Caco-2 (cell line): ENCODE data around the gene EXOSC2. TPM values are rescaled to one million over a fixed set of nuclear protein-coding genes. Genes with fewer than 3 reads are reported as not detected.

Source experiments
- BruUV-seq: library from RNA; stranded (reverse); fragments of 400-500 nt; replicated peaks from 2 replicates; lab custom pipeline; 2021; lab: Mats Ljungman, UMichigan
- CTCF ChIA-PET: fragments of 300-600 bp; sonication (Branson Sonifier 250); formaldehyde crosslinking; loops from one replicate; lab custom pipeline; 2022; ENCODE audit warnings: antibody characterized with exemption; lab: Charles Lee
- POLR2A ChIA-PET: fragments of 300-600 bp; sonication (Branson Sonifier 250); formaldehyde crosslinking; loops from one replicate; lab custom pipeline; 2022; ENCODE audit warnings: antibody characterized with exemption; lab: Charles Lee
- DNase-seq, 2 experiments: peaks; one replicate each; pipeline versions ENCODE4 v3.0.0 to v3.0.0-alpha.2; 2020 to 2022
- H3K27me3 ChIP-seq: replicated peaks from 2 replicates; pipeline ENCODE4 v1.6.0; 2011; ENCODE audit warnings: low read length; ENCODE audit not compliant: control insufficient read depth, insufficient read depth
- H3K36me3 ChIP-seq: 2 replicates; pipeline ENCODE4 v1.5.1; 2011; ENCODE audit warnings: low read length; ENCODE audit not compliant: control insufficient read depth, insufficient read depth
- H3K4me1 ChIP-seq: fragments of 250-450 bp; sonication (Bioruptor Pico); 2 replicates; pipeline ENCODE4 v1.5.1; 2020; ENCODE audit warnings: mild to moderate bottlenecking
- H3K4me3 ChIP-seq: 2 replicates; pipeline ENCODE4 v1.5.1; 2011; ENCODE audit warnings: low read depth, mild to moderate bottlenecking, control low read depth, low read length
- H3K9me3 ChIP-seq: fragments of 250-450 bp; sonication (Bioruptor Pico); 2 replicates; pipeline ENCODE4 v1.5.1; 2020; ENCODE audit warnings: mild to moderate bottlenecking, moderate library complexity
- H3K27ac Mint-ChIP-seq: one replicate; pipeline ENCODE4 v1.8.0; 2022; ENCODE audit warnings: mixed read lengths; ENCODE audit not compliant: unreplicated experiment
- H3K27me3 Mint-ChIP-seq: one replicate; pipeline ENCODE4 v1.8.0; 2022; ENCODE audit warnings: mixed read lengths; ENCODE audit not compliant: insufficient read depth, unreplicated experiment
- H3K36me3 Mint-ChIP-seq: one replicate; pipeline ENCODE4 v1.8.0; 2022; ENCODE audit warnings: mild to moderate bottlenecking, mixed read lengths; ENCODE audit not compliant: insufficient read depth, unreplicated experiment
- H3K4me1 Mint-ChIP-seq: one replicate; pipeline ENCODE4 v1.8.0; 2022; ENCODE audit warnings: low read depth, mixed read lengths; ENCODE audit not compliant: unreplicated experiment
- H3K4me3 Mint-ChIP-seq: one replicate; pipeline ENCODE4 v1.8.0; 2022; ENCODE audit warnings: mild to moderate bottlenecking, moderate library complexity, mixed read lengths; ENCODE audit not compliant: unreplicated experiment
- H3K9me3 Mint-ChIP-seq: one replicate; pipeline ENCODE4 v1.8.0; 2022; ENCODE audit warnings: mixed read lengths; ENCODE audit not compliant: unreplicated experiment
- CTCF ChIP-seq, 2 experiments: fragments of 200-600 bp in 1 of 2; IDR thresholded peaks; 1 replicate in 1 of 2; 2 replicates in 1 of 2; pipeline versions ENCODE4 v1.5.1 to v1.8.0; 2011 to 2022; ENCODE audit warnings: antibody characterized with exemption in 1 of 2, control low read depth in 1 of 2, inconsistent platforms in 1 of 2, low read depth in 1 of 2, low read length in 1 of 2, mild to moderate bottlenecking in 1 of 2, moderate library complexity in 1 of 2; ENCODE audit not compliant: insufficient read depth in 1 of 2, severe bottlenecking in 1 of 2, unreplicated experiment in 1 of 2
- intact Hi-C: fragments of 100-400 bp; cut with micrococcal nuclease; formaldehyde crosslinking; loops from one replicate; pipeline ENCODE4 v1.10.0; 2022; ENCODE audit not compliant: unreplicated experiment
- total RNA-seq: library from RNA; stranded (reverse); gene quantifications from 2 replicates; pipeline ENCODE4 v1.2.3, GENCODE V29; 2022

Gene EXOSC2
- total RNA-seq, 1 experiment from 2014 or later: 59.1 TPM

- Histone ChIP-seq H3K36me3 (no peaks in the 10 kb centered on the region), H3K4me3 (no peak overlapping the region), H3K4me1 (no peaks in the 10 kb centered on the region), H3K27me3 (no peaks in the 10 kb centered on the region), H3K9me3 (no peaks in the 10 kb centered on the region)
- no TSS peak for BruUV-seq
- CTCF ChIA-PET: no interaction called here
- POLR2A ChIA-PET: no interaction called here
- intact Hi-C loops: no loop called here
- H3K4me3 Mint-ChIP-seq: no peak overlapping the region
- no peak for DNase-seq
- no peaks in the 10 kb centered on the region for H3K4me1 Mint-ChIP-seq
- TF ChIP-seq CTCF (IDR thresholded peaks at IDR 0.05; ENCODE audit: insufficient read depth in 1 of 2, low read depth in 1 of 2, low read length in 1 of 2, severe bottlenecking in 1 of 2, unreplicated experiment in 1 of 2): no peak
- H3K9me3 Mint-ChIP-seq: no peaks in the 10 kb centered on the region
- no peak overlapping the region for H3K27ac Mint-ChIP-seq
- H3K36me3 Mint-ChIP-seq: no peaks in the 10 kb centered on the region
- no peaks in the 10 kb centered on the region for H3K27me3 Mint-ChIP-seq
These were observed 52.2 kb downstream of the EXOSC2 start for GRCh38 chr9:130745829-130746228.

GRCh38 chr9:130746434-130747212 is 53.0 kb downstream of the EXOSC2 start:
- no peaks in the 10 kb centered on the region for H3K36me3 ChIP-seq
- intact Hi-C loops: no loop called here
- CTCF ChIA-PET: no interaction called here
- Mint-ChIP-seq H3K9me3 (no peaks in the 10 kb centered on the region), H3K4me1 (no peaks in the 10 kb centered on the region), H3K36me3 (no peaks in the 10 kb centered on the region), H3K27me3 (no peaks in the 10 kb centered on the region), H3K27ac (no peak overlapping the region), H3K4me3 (no peak overlapping the region)
- no TSS peak for BruUV-seq
- no peak for DNase-seq
- POLR2A ChIA-PET: no interaction called here
- H3K4me3 ChIP-seq: no peak overlapping the region
- no peak for TF ChIP-seq CTCF (IDR thresholded peaks at IDR 0.05; ENCODE audit: insufficient read depth in 1 of 2, low read depth in 1 of 2, low read length in 1 of 2, severe bottlenecking in 1 of 2, unreplicated experiment in 1 of 2)
- no peaks in the 10 kb centered on the region for H3K4me1 ChIP-seq
- no peaks in the 10 kb centered on the region for H3K9me3 ChIP-seq
- H3K27me3 ChIP-seq: no peaks in the 10 kb centered on the region

DNA sequence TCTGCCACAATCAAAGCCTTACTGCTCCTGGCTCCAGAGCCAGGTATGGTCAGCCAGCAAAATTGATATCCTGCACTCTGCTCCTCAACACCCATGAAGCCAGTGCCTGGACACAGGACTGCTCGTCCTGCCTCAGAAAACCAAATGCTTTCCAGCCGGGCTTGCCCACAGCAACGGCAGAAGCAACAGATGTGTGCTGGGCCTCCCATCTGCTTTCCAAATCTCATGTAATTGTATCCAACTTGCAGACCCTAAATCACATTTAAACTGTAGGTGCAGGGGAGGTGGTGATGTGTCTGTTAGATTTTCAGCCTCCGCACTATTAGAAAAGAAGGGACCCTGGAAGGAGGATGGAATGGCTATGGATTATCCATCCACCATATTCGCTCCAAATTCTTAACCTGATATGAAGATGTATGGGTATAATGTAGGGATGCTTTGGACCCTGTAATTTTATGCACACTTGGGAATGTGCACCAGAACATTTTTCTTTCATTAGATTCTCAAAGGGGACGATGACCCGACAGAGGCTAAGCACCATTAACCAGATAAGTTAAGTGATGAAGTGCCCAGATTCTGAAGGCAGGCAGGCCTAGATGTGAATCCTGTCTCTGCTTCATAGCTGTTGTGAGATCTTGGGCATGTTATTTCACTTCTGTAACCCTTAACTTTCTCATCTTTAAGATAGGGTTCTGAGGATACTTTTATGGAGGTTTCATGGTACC is 58.2 kb downstream of the EXOSC2 start:
- no peak for TF ChIP-seq CTCF (IDR thresholded peaks at IDR 0.05; ENCODE audit: insufficient read depth in 1 of 2, low read depth in 1 of 2, low read length in 1 of 2, severe bottlenecking in 1 of 2, unreplicated experiment in 1 of 2)
- Mint-ChIP-seq H3K4me1 (no peaks in the 10 kb centered on the region), H3K27me3 (no peaks in the 10 kb centered on the region), H3K36me3 (no peaks in the 10 kb centered on the region), H3K9me3 (no peaks in the 10 kb centered on the region), H3K27ac (no peak overlapping the region), H3K4me3 (no peak overlapping the region)
- H3K36me3 ChIP-seq: no peaks in the 10 kb centered on the region
- POLR2A ChIA-PET: no interaction called here
- BruUV-seq: no TSS peak
- CTCF ChIA-PET: no interaction called here
- no peaks in the 10 kb centered on the region for H3K27me3 ChIP-seq
- H3K9me3 ChIP-seq: no peaks in the 10 kb centered on the region
- DNase-seq: no peak
- intact Hi-C loops: no loop called here
- no peaks in the 10 kb centered on the region for H3K4me1 ChIP-seq
- no peak overlapping the region for H3K4me3 ChIP-seq

Other genes with a start within 250 kb of the EXOSC2 start
- gene ASS1, start 248.8 kb upstream of the EXOSC2 start, total RNA-seq: 76.9 and 118 TPM in 2 replicates
- 76.1 and 78.6 TPM in 2 replicates for gene FUBP3, start 114.2 kb upstream of the EXOSC2 start, total RNA-seq
- gene PRDM12, start 29.2 kb upstream of the EXOSC2 start, total RNA-seq: 0.32 and 0.34 TPM in 2 replicates
- 50.9 and 55.2 TPM in 2 replicates for gene ABL1, start 141.5 kb downstream of the EXOSC2 start, total RNA-seq
- gene QRFP, start 203.0 kb downstream of the EXOSC2 start, total RNA-seq: not detected in 2 replicates
- gene FIBCD1, start 245.5 kb downstream of the EXOSC2 start, total RNA-seq: not detected in 2 replicates